ENCODE measurements around the gene ZMYM3. TPM values are rescaled to one million over a fixed set of nuclear protein-coding genes. Genes with fewer than 3 reads are reported as not detected.

The ZMYM3 gene
- total RNA-seq, 2 donors from 2014 or later, result 16.6 to 17.4 TPM

DNA sequence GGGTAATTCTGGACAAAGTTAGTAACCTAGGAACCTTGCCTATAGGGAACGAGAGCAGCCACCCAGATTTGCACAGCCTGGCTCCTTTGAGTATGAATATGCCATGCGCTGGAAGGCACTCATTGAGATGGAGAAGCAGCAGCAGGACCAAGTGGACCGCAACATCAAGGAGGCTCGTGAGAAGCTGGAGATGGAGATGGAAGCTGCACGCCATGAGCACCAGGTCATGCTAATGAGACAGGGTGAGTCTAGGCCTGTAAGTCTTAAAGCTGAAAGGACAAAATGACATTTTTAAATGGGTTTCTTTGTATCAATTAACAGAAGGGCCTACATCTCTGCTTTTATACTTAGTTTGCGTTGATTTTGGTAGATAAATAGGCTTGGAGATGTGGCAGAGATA, 42.9 kb upstream of the ZMYM3 start:
- TF ChIP-seq, protein P1, sequence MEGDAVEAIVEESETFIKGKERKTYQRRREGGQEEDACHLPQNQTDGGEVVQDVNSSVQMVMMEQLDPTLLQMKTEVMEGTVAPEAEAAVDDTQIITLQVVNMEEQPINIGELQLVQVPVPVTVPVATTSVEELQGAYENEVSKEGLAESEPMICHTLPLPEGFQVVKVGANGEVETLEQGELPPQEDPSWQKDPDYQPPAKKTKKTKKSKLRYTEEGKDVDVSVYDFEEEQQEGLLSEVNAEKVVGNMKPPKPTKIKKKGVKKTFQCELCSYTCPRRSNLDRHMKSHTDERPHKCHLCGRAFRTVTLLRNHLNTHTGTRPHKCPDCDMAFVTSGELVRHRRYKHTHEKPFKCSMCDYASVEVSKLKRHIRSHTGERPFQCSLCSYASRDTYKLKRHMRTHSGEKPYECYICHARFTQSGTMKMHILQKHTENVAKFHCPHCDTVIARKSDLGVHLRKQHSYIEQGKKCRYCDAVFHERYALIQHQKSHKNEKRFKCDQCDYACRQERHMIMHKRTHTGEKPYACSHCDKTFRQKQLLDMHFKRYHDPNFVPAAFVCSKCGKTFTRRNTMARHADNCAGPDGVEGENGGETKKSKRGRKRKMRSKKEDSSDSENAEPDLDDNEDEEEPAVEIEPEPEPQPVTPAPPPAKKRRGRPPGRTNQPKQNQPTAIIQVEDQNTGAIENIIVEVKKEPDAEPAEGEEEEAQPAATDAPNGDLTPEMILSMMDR (IDR thresholded peaks at IDR 0.05), result no peak
- intact Hi-C loops (cut with DNase I), result loop anchor here (10.0 kb wide), 1 partner anchor 268 kb away; no protein-coding TSS in a partner anchor
- peaks cover 6% of the 10 kb centered on the region for H3K36me3 ChIP-seq

DNA sequence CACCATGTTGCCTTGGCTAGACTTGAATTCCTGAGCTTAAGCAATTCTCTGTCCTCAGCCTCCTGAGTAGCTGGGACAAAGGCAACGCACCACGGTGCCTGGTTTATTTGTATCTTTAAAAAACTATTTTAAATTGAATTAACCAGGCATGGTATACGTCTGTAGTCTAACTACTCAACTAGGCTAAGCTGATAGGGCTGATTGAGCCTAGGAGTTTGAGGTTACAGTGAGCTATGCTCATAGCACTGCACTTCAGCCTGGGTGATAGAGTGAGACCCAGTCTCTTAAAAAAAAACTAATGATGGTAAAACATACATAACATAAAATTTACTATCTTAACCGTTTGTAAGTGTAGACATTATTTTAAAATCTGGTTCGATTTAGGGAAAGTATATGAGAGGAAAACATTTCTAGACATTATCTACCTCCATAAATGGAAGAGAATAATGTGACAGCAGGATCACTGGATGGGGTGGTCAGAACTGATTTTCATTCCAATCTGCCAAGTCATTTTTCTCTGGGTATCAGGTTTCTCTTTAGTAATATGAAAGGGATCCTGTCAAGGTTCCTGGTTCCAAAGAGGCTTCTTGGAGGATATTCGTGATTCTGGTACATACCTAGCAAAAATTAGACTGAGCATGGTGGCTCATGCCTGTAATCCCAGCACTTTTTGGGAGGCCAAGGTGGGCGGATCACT, 38.9 kb upstream of the ZMYM3 start:
- H3K27me3 ChIP-seq, result no peaks in the 10 kb centered on the region
- H3K9ac ChIP-seq (ENCODE audit: low read depth in 2 of 2, low read length in 2 of 2), result no peak overlapping the region
- H3K9me3 ChIP-seq, result no peaks in the 10 kb centered on the region
- DNase-seq, result no peak
- H3K36me3 ChIP-seq, result no peaks in the 10 kb centered on the region
- no peaks in the 10 kb centered on the region for H3K4me1 ChIP-seq
- no peak overlapping the region for H3K27ac ChIP-seq
- TF ChIP-seq, protein P1 (IDR thresholded peaks at IDR 0.05), result no peak
- intact Hi-C loops (cut with DNase I), result loop anchor here (10.0 kb wide), 1 partner anchor 272 kb away; no protein-coding TSS in a partner anchor
- H3K4me3 ChIP-seq, result no peak overlapping the region

More for the DNA sequence above, 42.9 kb upstream of the ZMYM3 start:
- H3K9me3 ChIP-seq, result no peaks in the 10 kb centered on the region
- no peak overlapping the region for H3K27ac ChIP-seq
- no peaks in the 10 kb centered on the region for H3K27me3 ChIP-seq
- H3K4me3 ChIP-seq, result no peak overlapping the region
- H3K9ac ChIP-seq (ENCODE audit: low read depth in 2 of 2, low read length in 2 of 2), result no peak overlapping the region
- DNase-seq, result no peak
- H3K4me1 ChIP-seq, result no peaks in the 10 kb centered on the region

DNA sequence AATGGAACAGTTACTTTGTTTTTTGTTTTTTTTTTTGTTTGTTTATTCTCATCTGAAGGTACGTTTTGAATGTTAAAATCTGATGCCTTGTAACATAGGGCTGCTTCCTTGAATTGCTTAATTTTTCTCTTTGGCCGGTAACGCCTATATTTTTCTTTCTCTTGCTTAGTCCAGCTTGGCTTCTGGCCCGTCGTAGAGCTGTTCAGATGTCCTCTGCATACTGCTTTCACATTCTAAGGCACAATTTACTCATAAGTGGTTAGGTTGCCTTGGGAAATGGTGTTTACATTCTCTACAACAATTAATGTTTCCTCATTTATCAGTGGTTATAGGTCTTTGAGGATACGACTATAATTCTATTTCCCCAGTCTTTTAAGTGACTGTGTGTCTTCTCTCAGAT, 37.4 kb upstream of the ZMYM3 start:
- Histone ChIP-seq H3K4me3 (no peak overlapping the region), H3K27me3 (no peaks in the 10 kb centered on the region), H3K36me3 (no peaks in the 10 kb centered on the region), H3K27ac (no peak overlapping the region), H3K4me1 (no peaks in the 10 kb centered on the region), H3K9ac (ENCODE audit: low read depth in 2 of 2, low read length in 2 of 2) (no peak overlapping the region), H3K9me3 (no peaks in the 10 kb centered on the region)
- no peak for DNase-seq
- intact Hi-C loops (cut with DNase I), result loop anchor here (10.0 kb wide), 1 partner anchor 273 kb away; no protein-coding TSS in a partner anchor
- TF ChIP-seq, protein P1 (IDR thresholded peaks at IDR 0.05), result no peak

DNA sequence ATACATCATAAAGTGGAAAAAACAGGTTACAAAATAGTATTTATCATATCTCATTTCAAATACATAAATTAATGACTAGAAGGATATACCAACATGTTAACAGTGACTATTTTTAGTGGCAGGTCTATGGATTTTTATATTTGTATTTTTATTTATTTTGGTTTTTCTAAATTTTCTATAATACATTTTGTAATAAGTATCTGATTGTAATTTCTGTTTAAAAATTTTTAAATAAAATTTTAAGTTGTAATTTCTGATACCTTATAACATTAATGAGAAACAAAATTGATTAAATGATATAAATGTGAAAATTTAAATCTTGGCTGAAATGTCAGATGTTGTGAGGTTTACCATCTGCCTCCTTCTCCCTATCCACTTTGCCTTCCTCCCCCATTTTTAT, 32.0 kb upstream of the ZMYM3 start:
- no peaks in the 10 kb centered on the region for H3K4me1 ChIP-seq
- no peaks in the 10 kb centered on the region for H3K9me3 ChIP-seq
- H3K36me3 ChIP-seq, result no peaks in the 10 kb centered on the region
- intact Hi-C loops (cut with DNase I), result no loop called here
- no peak overlapping the region for H3K27ac ChIP-seq
- DNase-seq, result no peak
- no peak overlapping the region for H3K4me3 ChIP-seq
- no peaks in the 10 kb centered on the region for H3K27me3 ChIP-seq
- no peak overlapping the region for H3K9ac ChIP-seq (ENCODE audit: low read depth in 2 of 2, low read length in 2 of 2)
- TF ChIP-seq, protein P1 (IDR thresholded peaks at IDR 0.05), result no peak

DNA sequence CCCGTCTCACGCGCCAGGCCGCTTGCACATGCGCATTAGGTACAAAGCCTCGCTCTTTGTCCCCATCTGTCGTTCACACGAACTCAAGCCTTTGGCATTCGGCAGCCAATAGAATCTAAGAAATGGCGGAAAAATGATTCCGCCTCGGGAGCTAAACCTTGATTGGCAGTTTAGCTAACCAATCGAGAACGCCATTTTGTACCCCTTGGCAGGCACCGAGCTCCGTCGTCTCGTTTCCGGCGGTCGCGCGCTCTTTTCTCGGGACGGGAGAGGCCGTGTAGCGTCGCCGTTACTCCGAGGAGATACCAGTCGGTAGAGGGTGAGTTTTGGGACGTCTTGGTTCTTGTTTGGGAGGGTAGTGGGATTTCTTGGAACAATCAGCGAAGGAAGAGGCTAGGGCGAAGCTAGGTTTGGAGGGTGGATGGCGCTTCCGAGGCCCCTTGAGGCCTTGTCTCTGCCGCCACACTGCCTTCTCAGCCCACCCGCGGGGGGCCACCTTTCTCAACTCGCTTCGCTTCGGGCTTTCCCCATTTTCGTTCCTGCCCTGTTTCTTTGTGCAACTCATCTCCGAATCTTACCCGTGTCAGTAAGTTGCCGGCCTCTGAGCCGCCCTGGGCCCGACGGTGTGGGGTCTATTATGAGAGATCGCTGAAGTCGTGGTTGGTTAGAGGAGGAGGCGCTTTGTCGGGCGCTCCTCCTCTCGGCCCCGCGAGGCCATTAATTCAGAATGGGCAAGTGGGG, 29.6 kb upstream of the ZMYM3 start, which contains the start of gene NONO:
NONO (plus strand) TSS at position 233 of the 741 bp plus-strand sequence. CDS start 7,003 bp downstream, outside the sequence.
- DNase-seq, result peak; percentile 93
- peak within 1 kb of the TSS; percentile 73 to 77 for H3K9ac ChIP-seq (ENCODE audit: low read depth in 2 of 2, low read length in 2 of 2)
- TF ChIP-seq, protein P1 (IDR thresholded peaks at IDR 0.05), result no peak
- intact Hi-C loops (cut with DNase I), result no loop called here
- H3K4me1 ChIP-seq, result no peaks in the 10 kb centered on the region
- H3K27ac ChIP-seq, result peak within 1 kb of the TSS; percentile 89
- H3K9me3 ChIP-seq, result no peaks in the 10 kb centered on the region
- no peaks in the 10 kb centered on the region for H3K36me3 ChIP-seq
- H3K4me3 ChIP-seq, result peak within 1 kb of the TSS; percentile 62
- H3K27me3 ChIP-seq, result no peaks in the 10 kb centered on the region

Data from colonic mucosa (tissue), 4 donors.